M059J (cell line): ENCODE data around the gene ITPRIP. TPM values are rescaled to one million over a fixed set of nuclear protein-coding genes. Genes with fewer than 3 reads are reported as not detected.

Source experiments
- DNase-seq: peaks from one replicate; pipeline ENCODE4 v3.0.0-alpha.2; 2012; ENCODE audit warnings: low read depth
- total RNA-seq: library from RNA; depleted of rRNA; stranded (reverse); fragments of >200 nt; shearing (Covaris generic); gene quantifications from 2 replicates; pipeline ENCODE4 v1.2.3, GENCODE V29; 2014; rRNA removed

ITPRIP gene
- total RNA-seq, 1 experiment from 2014 or later: 9.7 TPM

GRCh38 chr10:104279550-104280259 lies 58.6 kb downstream of the ITPRIP start:
- no peak for DNase-seq

- DNase-seq: no peak
Observed at GRCh38 chr10:104277785-104278184, 60.5 kb downstream of the ITPRIP start.

GRCh38 chr10:104276192-104276591 lies 62.1 kb downstream of the ITPRIP start:
- DNase-seq: no peak

GRCh38 chr10:104274762-104275721 lies 63.2 kb downstream of the ITPRIP start:
- DNase-seq: no peak

- no peak for DNase-seq
Observed at GRCh38 chr10:104273899-104274575, 64.2 kb downstream of the ITPRIP start.

- no peak for DNase-seq
Observed at GRCh38 chr10:104273286-104273685, 65.0 kb downstream of the ITPRIP start.

- DNase-seq: peak; percentile 99
Observed at GRCh38 chr10:104268713-104269645, 69.3 kb downstream of the ITPRIP start, which contains the start of gene GSTO2. TSS of gene GSTO2 (plus strand) at chr10:104269184. CDS start at chr10:104274916, 5,732 bp downstream.

- DNase-seq: peak; percentile 32
Observed at GRCh38 chr10:104268405-104268712, 69.9 kb downstream of the ITPRIP start.

GRCh38 chr10:104267721-104268404 lies 70.4 kb downstream of the ITPRIP start:
- DNase-seq: peak; percentile 26

GRCh38 chr10:104264783-104265182 lies 73.5 kb downstream of the ITPRIP start:
- no peak for DNase-seq

GRCh38 chr10:104262055-104262454 lies 76.2 kb downstream of the ITPRIP start:
- no peak for DNase-seq

- DNase-seq: peak; percentile 55
Observed at GRCh38 chr10:104260775-104261115, 77.5 kb downstream of the ITPRIP start.

GRCh38 chr10:104259999-104260774 lies 78.1 kb downstream of the ITPRIP start:
- no peak for DNase-seq

Other genes with a start within 250 kb of the ITPRIP start
- gene SFR1, start 216.3 kb downstream of the ITPRIP start, total RNA-seq: 12.4 and 17.3 TPM in 2 replicates
- gene CFAP43, start 106.1 kb downstream of the ITPRIP start, total RNA-seq: 0.89 and 2.1 TPM in 2 replicates
- gene GSTO1, start 83.6 kb downstream of the ITPRIP start, total RNA-seq: 179 and 214 TPM in 2 replicates
- gene GSTO2, start 69.3 kb downstream of the ITPRIP start, total RNA-seq: 0.17 and 0.20 TPM in 2 replicates
- gene CFAP58, start 15.4 kb upstream of the ITPRIP start, total RNA-seq: 1.0 and 2.9 TPM in 2 replicates